GM19395 (cell line): ENCODE data around the gene KIAA0930.
"Not testable (repeated sequence)": the region's sequence is repeated elsewhere in the genome, so short reads cannot be mapped to it uniquely, and the experiment has no call there.

ENCODE experiments used
- ATAC-seq: cut with Tn5 transposase; IDR thresholded peaks from one replicate; pipeline ENCODE4 v1.9.1; 2021; ENCODE audit warnings: mild to moderate bottlenecking, moderate library complexity; ENCODE audit not compliant: unreplicated experiment

KIAA0930 gene

DNA sequence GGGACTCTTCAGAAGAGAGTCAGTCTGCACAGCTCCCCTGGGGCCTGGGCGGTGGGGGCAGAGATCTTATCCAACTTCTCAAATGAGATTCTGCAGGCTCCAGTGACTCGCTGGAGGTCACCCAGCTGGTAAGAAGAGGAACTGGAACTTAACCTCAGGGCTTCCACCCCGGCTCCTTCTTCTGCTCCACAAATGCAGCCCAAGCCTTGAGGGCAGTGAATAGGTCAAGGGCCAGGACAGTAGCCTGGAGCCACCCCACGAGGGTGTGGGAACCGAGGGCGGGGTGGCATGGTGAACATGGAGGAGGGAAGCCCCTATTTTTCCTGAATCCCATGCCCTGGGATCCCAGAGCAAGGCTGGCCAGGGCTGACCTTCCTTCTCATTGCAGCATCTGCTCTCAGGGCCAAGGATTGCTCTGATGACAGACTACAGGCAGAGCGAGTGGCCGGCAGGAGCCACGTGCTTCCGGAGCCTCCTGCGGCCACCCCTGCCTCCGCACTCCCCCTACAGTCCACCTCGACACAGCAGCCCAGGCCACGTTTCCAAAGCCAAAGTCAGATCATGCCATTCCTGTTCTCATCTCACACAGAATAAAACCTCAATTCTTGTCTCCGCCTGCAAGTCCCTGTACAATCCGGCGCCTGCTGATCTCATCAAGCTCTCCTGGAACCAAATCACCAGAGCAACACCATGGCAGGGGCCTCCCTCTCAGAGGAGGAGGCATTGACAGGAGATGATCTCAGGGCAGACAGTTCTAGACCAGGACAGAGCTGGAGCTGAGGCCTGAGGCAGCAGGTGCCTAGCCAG, 23.0 kb upstream of the KIAA0930 start:
- peak; percentile 84 for ATAC-seq

DNA sequence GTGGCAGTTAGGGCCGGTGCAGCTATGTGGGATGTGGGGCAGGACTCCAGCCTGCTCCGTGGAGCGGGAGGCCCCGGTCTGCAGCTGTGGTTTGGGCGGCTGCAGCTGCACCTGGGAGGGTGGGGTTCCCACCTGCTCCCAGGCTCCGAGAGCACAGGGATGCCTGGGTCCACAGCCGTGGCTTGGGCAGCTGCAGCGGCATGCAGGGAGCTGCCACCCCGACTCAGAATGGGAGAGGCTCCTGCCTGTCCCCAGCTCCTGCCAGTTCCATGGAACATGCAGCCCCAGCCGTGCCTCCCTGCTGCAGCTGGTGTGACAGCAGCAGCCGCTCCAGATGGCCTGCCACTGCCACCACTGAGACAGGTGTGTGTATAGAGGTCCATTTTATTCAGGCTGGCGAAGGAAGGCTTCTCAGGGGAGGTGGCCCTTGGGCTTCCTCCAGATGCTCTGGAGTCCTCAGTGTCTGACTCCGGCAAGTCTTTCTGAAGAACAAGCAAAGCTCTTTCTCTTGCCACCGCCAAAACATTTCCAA, 22.3 kb upstream of the KIAA0930 start:
- ATAC-seq = peak; percentile 42

- ATAC-seq = no peak
These were observed 21.7 kb upstream of the KIAA0930 start for GRCh38 chr22:45262195-45262930.

- no peak for ATAC-seq
These were observed 20.9 kb upstream of the KIAA0930 start for GRCh38 chr22:45261407-45262088.

- not testable (repeated sequence) for ATAC-seq
These were observed 19.7 kb upstream of the KIAA0930 start for GRCh38 chr22:45260395-45260759.

DNA sequence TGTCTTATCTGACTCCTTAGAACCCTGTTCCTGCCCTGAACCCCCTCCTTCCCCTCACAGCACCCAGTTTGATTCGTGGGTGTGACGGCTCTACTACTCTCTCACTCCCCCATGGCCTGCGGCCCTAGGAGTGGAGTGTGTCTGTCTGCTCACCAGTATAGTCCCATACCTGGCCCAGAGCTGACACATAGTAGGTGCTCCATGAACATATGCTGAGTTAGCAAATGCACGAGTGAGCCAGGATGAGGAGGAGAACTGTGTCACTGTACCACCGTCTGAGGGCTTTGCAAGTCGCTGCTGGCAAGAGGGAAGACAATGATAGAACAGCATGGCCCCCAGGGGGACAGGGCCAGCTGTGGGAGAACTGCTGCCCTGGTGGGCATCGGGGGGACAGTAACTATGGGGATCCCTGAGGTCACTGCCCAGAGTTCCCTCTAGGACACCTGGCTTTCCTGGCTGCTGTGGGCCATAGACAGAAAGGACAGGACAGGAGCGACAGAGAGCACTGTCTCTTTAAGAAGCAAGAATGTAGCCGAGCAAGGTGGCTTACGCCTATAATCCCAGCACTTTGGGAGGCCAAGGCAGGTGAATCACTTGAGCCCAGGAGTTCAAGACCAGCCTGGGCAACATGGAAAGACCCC, 19.2 kb upstream of the KIAA0930 start:
- no peak for ATAC-seq

- not testable (repeated sequence) for ATAC-seq
These were observed 17.2 kb upstream of the KIAA0930 start for GRCh38 chr22:45257941-45258340.

- no peak for ATAC-seq
These were observed 14.1 kb upstream of the KIAA0930 start for GRCh38 chr22:45254789-45255278.

DNA sequence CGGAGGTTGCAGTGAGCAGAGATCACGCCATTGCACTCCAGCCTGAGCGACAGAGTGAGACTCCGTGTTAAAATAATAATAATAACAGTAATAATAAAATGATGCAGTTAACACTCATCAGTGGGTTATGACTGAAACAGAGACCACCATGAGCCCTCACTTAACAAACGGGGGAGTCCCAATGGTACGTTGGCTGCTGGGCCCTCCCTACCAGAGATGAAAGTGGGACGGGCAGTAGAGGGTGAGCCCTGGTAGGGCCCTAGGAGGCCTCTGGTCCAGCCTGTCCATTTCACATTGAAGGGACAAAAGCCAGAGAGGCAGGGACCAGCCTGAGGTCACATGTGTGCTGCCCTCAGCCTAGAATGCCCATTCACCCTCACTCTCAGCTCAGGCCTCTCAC, 13.7 kb upstream of the KIAA0930 start:
- no peak for ATAC-seq

GRCh38 chr22:45253039-45253641, 12.4 kb upstream of the KIAA0930 start:
- no peak for ATAC-seq

DNA sequence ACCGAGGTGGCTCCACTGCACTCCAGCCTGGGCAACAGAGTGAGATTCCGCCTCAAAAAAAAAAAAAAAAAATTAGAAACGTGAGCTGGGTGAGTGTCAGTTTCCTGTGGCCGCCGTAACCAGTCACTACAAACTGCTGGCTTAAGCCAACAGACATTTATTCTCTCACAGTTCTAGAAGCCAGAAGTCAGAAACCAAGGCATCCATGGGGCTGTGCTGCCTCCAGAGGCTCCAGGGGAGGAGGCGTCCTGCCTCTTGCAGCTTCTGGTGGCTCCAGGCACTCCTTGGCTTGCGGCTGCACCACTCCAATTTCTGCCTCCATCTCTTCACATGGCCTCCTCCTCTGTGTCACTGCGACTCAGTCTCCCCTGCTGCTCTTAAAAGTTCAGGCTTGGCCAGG, 11.1 kb upstream of the KIAA0930 start:
- no peak for ATAC-seq

DNA sequence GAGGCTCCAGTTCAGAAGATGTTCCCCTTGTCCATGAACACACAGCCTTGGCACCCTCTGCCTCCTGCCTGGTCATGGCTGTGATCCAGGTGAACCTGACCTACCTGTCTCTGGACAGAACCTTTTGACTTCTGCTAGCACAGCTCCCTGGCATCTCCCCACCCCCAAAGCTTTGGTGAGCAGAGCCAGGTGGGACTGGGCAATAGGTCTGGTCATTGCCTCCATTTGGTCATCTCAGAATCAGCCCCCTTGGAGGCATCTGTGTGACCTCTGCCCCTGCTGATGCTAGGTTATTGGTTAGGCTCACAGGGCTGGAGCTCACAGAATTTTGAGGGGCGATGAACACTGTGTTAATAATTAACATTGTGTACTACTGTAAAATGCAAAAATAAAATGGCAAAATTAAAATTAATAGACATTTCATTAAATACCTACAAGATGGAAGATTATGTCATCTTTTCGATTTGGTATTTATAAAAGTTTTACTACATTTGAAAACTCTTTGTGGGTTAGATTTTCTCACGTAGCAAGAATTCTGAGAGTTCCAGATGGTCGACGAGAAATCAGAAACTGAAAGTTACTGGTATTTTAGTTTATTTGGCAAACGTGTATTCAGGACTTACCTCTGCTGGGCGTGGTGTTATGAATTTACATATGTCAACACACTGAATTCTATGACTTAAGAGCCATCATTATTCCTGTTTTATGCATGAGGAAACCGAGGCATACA, 8.3 kb upstream of the KIAA0930 start:
- peak; percentile 70 for ATAC-seq

DNA sequence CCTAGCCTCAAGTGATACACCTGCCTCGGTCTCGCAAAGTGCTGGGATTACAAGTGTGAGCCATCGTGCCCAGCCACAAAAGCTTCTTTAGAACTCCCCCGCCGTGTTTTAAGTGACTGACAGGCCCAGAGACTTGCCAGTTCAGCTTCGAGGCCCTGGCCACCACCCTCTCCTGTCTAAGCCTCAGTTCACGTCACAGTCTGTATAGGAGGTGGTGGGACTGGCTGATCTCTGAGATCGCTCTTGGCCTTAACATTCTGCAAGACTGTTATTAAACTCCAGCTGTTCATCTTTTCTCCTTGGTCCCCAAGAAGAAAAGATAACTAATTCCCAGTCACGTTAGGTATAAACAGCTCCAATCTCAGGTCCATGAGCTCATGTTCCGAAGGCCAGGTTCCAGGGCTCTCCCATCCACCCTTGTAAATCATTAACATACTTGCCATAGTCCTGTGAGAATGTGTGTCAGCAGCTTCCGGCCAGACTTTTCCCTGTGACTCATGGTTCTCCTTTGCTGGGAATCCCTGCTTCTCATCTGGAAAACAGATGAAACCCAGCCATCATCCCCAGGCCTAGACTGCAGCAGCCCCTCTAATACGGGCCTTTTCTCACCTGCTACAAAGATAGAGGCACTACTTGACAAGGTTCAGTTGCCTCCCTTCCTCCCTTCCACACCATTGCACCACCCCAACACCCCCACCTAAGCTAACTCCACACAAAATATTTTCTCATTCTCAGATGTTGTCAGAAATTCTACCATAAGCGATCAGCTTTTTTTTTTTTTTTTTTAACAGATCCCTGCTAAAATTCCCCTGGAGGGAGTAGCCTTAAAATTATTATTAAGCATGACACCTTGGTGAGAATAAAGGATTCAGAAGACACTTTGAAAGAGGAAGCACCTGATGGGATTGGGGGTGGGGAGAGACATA, 5.6 kb upstream of the KIAA0930 start:
- ATAC-seq = no peak

DNA sequence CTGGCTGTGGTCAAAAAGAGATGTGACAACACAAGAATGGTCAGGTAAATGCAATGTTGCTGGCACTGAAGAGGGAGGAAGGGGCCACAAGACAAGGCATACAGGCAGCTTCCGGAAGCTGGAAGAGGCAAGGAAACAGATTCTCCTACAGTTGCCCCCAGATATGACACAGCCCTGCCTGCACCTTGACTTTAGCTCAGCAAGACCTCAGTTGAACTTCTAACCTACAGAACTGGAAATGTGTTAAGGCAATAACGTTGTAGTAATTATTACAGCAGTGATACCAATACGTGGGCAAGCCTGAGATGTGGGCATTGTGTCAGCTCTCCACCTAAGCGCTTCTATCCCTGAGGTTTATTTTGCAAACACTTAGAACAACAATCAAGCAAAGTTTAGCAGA, 4.2 kb upstream of the KIAA0930 start:
- ATAC-seq = no peak

GRCh38 chr22:45242778-45243191, 2.1 kb upstream of the KIAA0930 start:
- no peak for ATAC-seq

- ATAC-seq = no peak
These were observed 437 bp downstream of the KIAA0930 start for GRCh38 chr22:45240104-45240809.

DNA sequence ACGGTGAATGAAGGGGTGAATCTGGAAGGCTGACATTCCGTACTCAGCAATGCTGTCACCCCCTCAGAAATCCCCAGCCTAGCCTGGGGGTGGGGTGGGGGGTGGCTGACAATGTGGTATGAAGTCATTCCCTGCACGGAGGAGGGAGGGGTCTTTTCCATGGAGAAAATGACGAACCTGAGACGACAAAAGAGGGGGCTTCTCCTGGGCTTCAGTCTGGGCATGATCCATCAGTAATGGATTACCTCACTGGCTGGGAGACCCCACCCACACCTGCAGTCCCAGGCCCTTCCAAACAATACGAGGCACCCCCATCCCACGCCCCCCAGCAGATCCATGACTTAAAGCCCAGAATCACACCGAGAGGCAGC, 1.0 kb downstream of the KIAA0930 start:
- no peak for ATAC-seq
